Fibroblast of the aortic adventitia (primary cell): Measurements from ENCODE around the gene TMIE. TPM values are rescaled to one million over a fixed set of nuclear protein-coding genes. Genes with fewer than 3 reads are reported as not detected.
"Not testable (repeated sequence)": the region's sequence is repeated elsewhere in the genome, so short reads cannot be mapped to it uniquely, and the experiment has no call there.

Source experiments
- DNase-seq: peaks from one replicate; pipeline ENCODE4 v3.0.0-alpha.2; 2010; ENCODE audit warnings: low read depth
- H3K4me3 ChIP-seq: 2 replicates; pipeline ENCODE4 v1.5.1; 2011; ENCODE audit warnings: low read depth, mild to moderate bottlenecking, control low read depth, low read length, moderate library complexity
- CTCF ChIP-seq: IDR thresholded peaks from 2 replicates; pipeline ENCODE4 v1.5.1; 2011; ENCODE audit warnings: mild to moderate bottlenecking, low read length, control low read depth, inconsistent platforms; ENCODE audit not compliant: insufficient read depth
- total RNA-seq: library from RNA; depleted of rRNA; stranded (reverse); fragments of >200 nt; gene quantifications from 2 replicates; pipeline ENCODE4 v1.2.3, GENCODE V29; 2012; ENCODE audit warnings: low replicate concordance

TMIE gene
- total RNA-seq, 1 donor, result not detected

GRCh38 chr3:46734773-46735172 lies 33.6 kb downstream of the TMIE start:
- H3K4me3 ChIP-seq, result no peak overlapping the region
- no peak for DNase-seq
- no peak for TF ChIP-seq CTCF

- no peak for TF ChIP-seq CTCF
- no peak for DNase-seq
- no peak overlapping the region for H3K4me3 ChIP-seq
Measured at GRCh38 chr3:46736006-46736872, 35.0 kb downstream of the TMIE start.

GRCh38 chr3:46737329-46737731 lies 36.1 kb downstream of the TMIE start:
- TF ChIP-seq CTCF, result no peak
- no peak for DNase-seq
- H3K4me3 ChIP-seq, result no peak overlapping the region

GRCh38 chr3:46739565-46739964 lies 38.4 kb downstream of the TMIE start:
- DNase-seq, H3K4me3 ChIP-seq: not testable (repeated sequence)

- DNase-seq, result no peak
- no peak overlapping the region for H3K4me3 ChIP-seq
- no peak for TF ChIP-seq CTCF
Measured at GRCh38 chr3:46742992-46743585, 41.9 kb downstream of the TMIE start.

- DNase-seq, result no peak
- H3K4me3 ChIP-seq, result no peak overlapping the region
- TF ChIP-seq CTCF, result no peak
Measured at GRCh38 chr3:46746711-46747110, 45.5 kb downstream of the TMIE start.

- TF ChIP-seq CTCF, result no peak
- DNase-seq, result no peak
- no peak overlapping the region for H3K4me3 ChIP-seq
Measured at GRCh38 chr3:46748170-46748569, 47.0 kb downstream of the TMIE start.
